Memory B cell (primary cell): ENCODE data around the gene SUOX.
"Not testable (repeated sequence)": the region's sequence is repeated elsewhere in the genome, so short reads cannot be mapped to it uniquely, and the experiment has no call there.

ENCODE experiments used
- ATAC-seq: fragments of 150-1000 bp; cut with Tn5 transposase; 2 replicates; pipeline ENCODE4 v1.10.0; 2021; ENCODE audit warnings: low read depth, mild to moderate bottlenecking, moderate library complexity
- DNase-seq, 2 donors: peaks; one replicate each; pipeline ENCODE4 v3.0.0; 2022; ENCODE audit warnings: low spot score in 2 of 2
- H3K27ac Mint-ChIP-seq: one replicate; pipeline ENCODE4 v1.8.0; 2022; ENCODE audit warnings: mild to moderate bottlenecking, moderate library complexity, mixed read lengths
- H3K27me3 Mint-ChIP-seq: one replicate; pipeline ENCODE4 v1.8.0; 2022; ENCODE audit warnings: mixed read lengths
- H3K36me3 Mint-ChIP-seq: one replicate; pipeline ENCODE4 v1.8.0; 2022; ENCODE audit warnings: mild to moderate bottlenecking, mixed read lengths
- H3K4me1 Mint-ChIP-seq: one replicate; pipeline ENCODE4 v1.8.0; 2022; ENCODE audit warnings: mixed read lengths
- H3K4me3 Mint-ChIP-seq: one replicate; pipeline ENCODE4 v1.8.0; 2022; ENCODE audit warnings: mild to moderate bottlenecking, moderate library complexity, mixed read lengths
- H3K9me3 Mint-ChIP-seq: one replicate; pipeline ENCODE4 v1.8.0; 2022; ENCODE audit warnings: mixed read lengths

SUOX gene

GRCh38 chr12:56042430-56042813 lies 45.3 kb downstream of the SUOX start:
- peak overlapping the region; percentile 93 for H3K27ac Mint-ChIP-seq
- not testable (repeated sequence) for H3K27me3 Mint-ChIP-seq, H3K9me3 Mint-ChIP-seq, ATAC-seq, DNase-seq
- H3K4me3 Mint-ChIP-seq: peak overlapping the region; percentile 93
- H3K36me3 Mint-ChIP-seq: peaks cover 13% of the 10 kb centered on the region
- peaks cover 16% of the 10 kb centered on the region for H3K4me1 Mint-ChIP-seq

- H3K9me3 Mint-ChIP-seq: no peaks in the 10 kb centered on the region
- DNase-seq: no peak
- peaks cover 13% of the 10 kb centered on the region for H3K36me3 Mint-ChIP-seq
- ATAC-seq: no peak
- H3K4me3 Mint-ChIP-seq: peak overlapping the region; percentile 93
- no peaks in the 10 kb centered on the region for H3K27me3 Mint-ChIP-seq
- H3K4me1 Mint-ChIP-seq: peaks cover 16% of the 10 kb centered on the region
- H3K27ac Mint-ChIP-seq: peak overlapping the region; percentile 93
Measured at GRCh38 chr12:56042843-56043242, 45.8 kb downstream of the SUOX start.

- peaks cover 16% of the 10 kb centered on the region for H3K4me1 Mint-ChIP-seq
- DNase-seq (no peak), ATAC-seq (no peak)
- peaks cover 13% of the 10 kb centered on the region for H3K36me3 Mint-ChIP-seq
- no peaks in the 10 kb centered on the region for H3K27me3 Mint-ChIP-seq
- H3K27ac Mint-ChIP-seq: peak overlapping the region; percentile 82
- no peaks in the 10 kb centered on the region for H3K9me3 Mint-ChIP-seq
- H3K4me3 Mint-ChIP-seq: no peak overlapping the region
Measured at GRCh38 chr12:56046027-56046780, 49.1 kb downstream of the SUOX start.

- Mint-ChIP-seq H3K4me1 (no peaks in the 10 kb centered on the region), H3K9me3 (no peaks in the 10 kb centered on the region), H3K4me3 (no peak overlapping the region), H3K36me3 (peaks cover 2% of the 10 kb centered on the region), H3K27me3 (no peaks in the 10 kb centered on the region), H3K27ac (no peak overlapping the region)
- ATAC-seq (no peak), DNase-seq (no peak)
Measured at GRCh38 chr12:56053407-56053893, 56.4 kb downstream of the SUOX start.
